ENCODE measurements around the gene PRKCE.

The PRKCE gene

GRCh38 chr2:45759310-45759851, 107.9 kb downstream of the PRKCE start:
- DNase-seq, result no peak

GRCh38 chr2:45761635-45762034, 110.2 kb downstream of the PRKCE start:
- no peak for DNase-seq

- no peak for DNase-seq
Measured at GRCh38 chr2:45763255-45763654, 111.8 kb downstream of the PRKCE start.

- no peak for DNase-seq
Measured at GRCh38 chr2:45763797-45764196, 112.3 kb downstream of the PRKCE start.

GRCh38 chr2:45765007-45765727, 113.7 kb downstream of the PRKCE start:
- no peak for DNase-seq

- DNase-seq, result no peak
Measured at GRCh38 chr2:45765728-45766254, 114.3 kb downstream of the PRKCE start.

GRCh38 chr2:45768208-45768607, 116.7 kb downstream of the PRKCE start:
- no peak for DNase-seq

GRCh38 chr2:45769056-45769455, 117.6 kb downstream of the PRKCE start:
- no peak for DNase-seq

- DNase-seq, result no peak
Measured at GRCh38 chr2:45769854-45770576, 118.5 kb downstream of the PRKCE start.

GRCh38 chr2:45770811-45771210, 119.3 kb downstream of the PRKCE start:
- no peak for DNase-seq

GRCh38 chr2:45771261-45771660, 119.8 kb downstream of the PRKCE start:
- no peak for DNase-seq

GRCh38 chr2:45772038-45772437, 120.6 kb downstream of the PRKCE start:
- no peak for DNase-seq

- DNase-seq, result no peak
Measured at GRCh38 chr2:45773909-45774308, 122.4 kb downstream of the PRKCE start.

GRCh38 chr2:45774688-45775244, 123.3 kb downstream of the PRKCE start:
- no peak for DNase-seq

- no peak for DNase-seq
Measured at GRCh38 chr2:45776160-45776955, 124.9 kb downstream of the PRKCE start.

GRCh38 chr2:45777996-45778719, 126.7 kb downstream of the PRKCE start:
- no peak for DNase-seq

- peak; percentile 57 for DNase-seq
Measured at GRCh38 chr2:45778720-45779171, 127.3 kb downstream of the PRKCE start.

GRCh38 chr2:45780541-45781463, 129.3 kb downstream of the PRKCE start:
- no peak for DNase-seq

- DNase-seq, result no peak
Measured at GRCh38 chr2:45781464-45781811, 130.0 kb downstream of the PRKCE start.

- no peak for DNase-seq
Measured at GRCh38 chr2:45782436-45782835, 131.0 kb downstream of the PRKCE start.

- no peak for DNase-seq
Measured at GRCh38 chr2:45782986-45783385, 131.5 kb downstream of the PRKCE start.
